H7 (cell line): Measurements from ENCODE around the gene DPAGT1. TPM values are rescaled to one million over a fixed set of nuclear protein-coding genes. Genes with fewer than 3 reads are reported as not detected.
A peak's percentile ranks its signal among the peaks of the same experiment; 100 is the strongest.

Experiments
- DNase-seq: peaks from one replicate; pipeline ENCODE4 v3.0.0; 2012
- H3K27me3 ChIP-seq: 2 replicates; pipeline ENCODE4 v1.6.0; 2011; ENCODE audit warnings: mild to moderate bottlenecking, low read length; ENCODE audit not compliant: control insufficient read depth, insufficient read depth
- H3K36me3 ChIP-seq: replicated peaks from 2 replicates; pipeline ENCODE4 v1.5.1; 2011; ENCODE audit warnings: low read length; ENCODE audit not compliant: control insufficient read depth, insufficient read depth
- H3K4me3 ChIP-seq: 2 replicates; pipeline ENCODE4 v1.5.1; 2011; ENCODE audit warnings: low read depth, mild to moderate bottlenecking, control low read depth, low read length, moderate library complexity; ENCODE audit not compliant: insufficient read depth
- total RNA-seq: library from RNA; depleted of rRNA; stranded (reverse); fragments of >200 nt; shearing (Covaris generic); gene quantifications from 2 replicates; pipeline ENCODE4 v1.2.3, GENCODE V29; 2014

DPAGT1 gene
- total RNA-seq, 1 experiment from 2014 or later = 44.3 TPM

DNA sequence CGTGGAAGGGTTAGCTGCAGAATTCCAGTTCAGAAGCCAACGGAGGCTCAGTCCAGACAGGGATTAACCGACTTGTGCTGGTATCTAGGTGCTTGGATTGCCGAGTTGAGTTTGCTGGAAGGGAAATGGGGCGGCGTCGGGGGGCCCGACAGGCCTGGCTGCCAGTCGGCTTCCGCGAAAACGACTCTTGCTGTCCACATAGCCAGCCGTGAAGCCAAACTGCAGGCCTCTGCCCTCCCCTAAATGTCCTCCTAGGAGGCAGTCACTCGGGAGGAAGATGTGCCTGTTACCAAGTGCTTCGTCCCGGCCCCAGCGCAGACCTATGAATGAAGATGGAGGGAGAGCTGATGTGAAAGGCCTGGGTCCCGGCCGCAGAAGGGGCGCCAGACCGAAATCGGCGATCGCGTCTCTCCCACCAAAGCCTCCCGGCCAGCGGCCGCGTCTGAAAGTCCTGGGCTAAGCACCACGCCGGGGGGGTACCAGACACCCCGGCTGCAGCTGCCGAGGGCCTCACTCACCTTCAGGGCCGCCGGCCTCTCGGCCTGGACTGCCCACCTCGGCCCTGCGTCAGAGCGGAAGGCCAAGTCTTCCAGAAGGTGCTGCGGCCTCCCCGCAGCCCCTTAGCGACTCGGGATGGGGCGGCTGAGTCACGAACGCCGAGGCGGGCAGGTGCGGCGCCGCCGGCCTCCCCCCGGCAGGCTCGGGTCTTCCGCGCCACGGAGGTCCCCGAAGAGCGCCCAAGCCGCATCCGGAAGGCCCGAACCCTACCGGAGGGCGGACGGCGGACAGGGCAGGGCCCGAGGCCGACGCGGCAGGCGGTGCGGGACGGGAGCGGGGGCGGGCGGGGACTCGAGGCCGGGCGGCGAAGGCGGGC, 7.5 kb downstream of the DPAGT1 start:
- DNase-seq = peak; percentile 60
- Histone ChIP-seq H3K4me3 (peak overlapping the region; percentile 98), H3K27me3 (no peaks in the 10 kb centered on the region), H3K36me3 (peaks cover 30% of the 10 kb centered on the region)

DNA sequence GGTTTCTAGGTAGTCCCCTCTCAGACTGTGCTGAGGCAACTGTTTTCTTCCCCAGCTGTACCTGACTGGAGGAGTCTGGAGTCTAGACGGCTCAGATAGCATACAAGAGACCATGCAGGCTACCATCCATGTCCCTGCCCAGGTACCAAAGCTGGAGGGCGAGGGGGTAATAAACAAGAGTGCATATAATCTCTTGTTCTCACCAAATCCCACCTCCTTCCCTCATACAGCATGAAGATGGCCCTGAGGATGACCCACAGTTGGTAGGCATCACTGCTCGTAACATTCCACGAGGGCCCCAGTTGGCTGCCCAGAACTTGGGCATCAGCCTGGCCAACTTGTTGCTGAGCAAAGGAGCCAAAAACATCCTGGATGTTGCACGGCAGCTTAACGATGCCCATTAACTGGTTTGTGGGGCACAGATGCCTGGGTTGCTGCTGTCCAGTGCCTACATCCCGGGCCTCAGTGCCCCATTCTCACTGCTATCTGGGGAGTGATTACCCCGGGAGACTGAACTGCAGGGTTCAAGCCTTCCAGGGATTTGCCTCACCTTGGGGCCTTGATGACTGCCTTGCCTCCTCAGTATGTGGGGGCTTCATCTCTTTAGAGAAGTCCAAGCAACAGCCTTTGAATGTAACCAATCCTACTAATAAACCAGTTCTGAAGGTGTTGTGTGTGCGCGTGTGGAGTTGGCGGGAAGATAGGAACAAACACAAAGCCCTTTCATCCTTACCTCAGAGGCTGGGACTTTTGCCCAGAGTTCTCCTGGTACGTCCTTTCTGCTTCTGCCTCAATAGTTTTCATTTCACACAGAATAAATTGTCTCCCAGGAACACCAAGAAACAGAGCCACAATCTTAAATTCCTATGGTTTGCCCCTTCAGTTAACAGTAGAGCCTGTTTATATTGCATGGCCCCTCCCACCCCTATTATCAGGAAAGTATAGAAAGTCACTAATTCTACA, 8.5 kb downstream of the DPAGT1 start:
- H3K4me3 ChIP-seq = peak overlapping the region; percentile 98
- H3K27me3 ChIP-seq = no peaks in the 10 kb centered on the region
- DNase-seq = no peak
- H3K36me3 ChIP-seq = peaks cover 28% of the 10 kb centered on the region

DNA sequence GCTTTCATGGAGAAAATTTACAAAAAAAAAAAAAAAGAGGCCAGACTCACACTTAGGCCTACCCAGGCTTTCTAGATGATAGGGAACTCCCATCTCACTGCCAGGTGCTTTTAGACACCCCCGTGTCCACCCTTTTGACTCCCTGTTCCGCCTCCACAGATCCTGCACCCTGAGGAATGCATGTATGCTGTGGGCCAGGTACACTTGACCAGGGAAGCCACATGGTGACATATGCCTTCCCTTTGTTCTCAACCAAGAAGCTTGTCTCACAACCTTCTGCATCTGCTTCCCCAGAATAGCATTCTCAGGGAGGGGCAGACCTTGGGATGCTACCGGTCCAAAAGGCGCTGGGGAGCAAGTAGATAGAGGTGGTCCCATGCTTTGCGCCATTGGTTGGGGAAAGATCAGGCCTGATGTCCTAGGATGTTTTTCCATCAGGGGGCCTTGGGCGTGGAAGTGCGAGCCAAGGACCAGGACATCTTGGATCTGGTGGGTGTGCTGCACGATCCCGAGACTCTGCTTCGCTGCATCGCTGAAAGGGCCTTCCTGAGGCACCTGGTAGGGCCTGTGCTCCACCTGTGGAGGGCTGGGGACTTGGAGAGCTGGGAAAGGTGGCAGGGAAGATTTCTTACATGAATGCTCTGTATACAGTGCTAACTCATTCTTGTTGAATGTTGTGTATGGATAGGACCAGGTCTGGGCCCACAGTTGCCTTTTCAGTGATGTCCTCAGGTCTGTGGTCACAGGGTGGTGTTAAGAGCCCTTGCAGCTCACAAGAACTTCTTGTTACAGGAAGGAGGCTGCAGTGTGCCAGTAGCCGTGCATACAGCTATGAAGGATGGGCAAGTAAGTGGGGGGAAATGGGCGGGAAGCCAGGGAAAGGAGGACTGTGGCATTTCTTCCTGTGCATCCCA, 9.4 kb downstream of the DPAGT1 start:
- peaks cover 19% of the 10 kb centered on the region for H3K36me3 ChIP-seq
- DNase-seq = no peak
- H3K4me3 ChIP-seq = peak overlapping the region; percentile 98
- H3K27me3 ChIP-seq = no peaks in the 10 kb centered on the region

DNA sequence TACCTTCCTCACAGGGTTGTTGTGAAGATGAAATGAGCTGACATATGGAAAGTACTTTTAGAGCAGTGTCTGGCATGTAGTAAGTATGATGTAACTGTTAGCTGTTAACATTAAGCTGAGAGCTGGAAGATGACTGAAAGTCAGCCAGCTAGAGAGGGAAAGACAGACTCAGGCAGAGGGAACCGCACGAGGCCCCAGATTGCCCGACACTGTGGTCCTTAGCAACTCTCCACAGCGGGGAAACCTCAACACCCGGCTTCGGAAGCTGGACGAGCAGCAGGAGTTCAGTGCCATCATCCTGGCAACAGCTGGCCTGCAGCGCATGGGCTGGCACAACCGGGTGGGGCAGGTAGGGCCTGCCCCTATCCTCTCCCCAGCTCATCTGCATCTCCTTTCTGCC, 10.5 kb downstream of the DPAGT1 start:
- no peaks in the 10 kb centered on the region for H3K27me3 ChIP-seq
- H3K36me3 ChIP-seq = peaks cover 13% of the 10 kb centered on the region
- no peak for DNase-seq
- no peak overlapping the region for H3K4me3 ChIP-seq

DNA sequence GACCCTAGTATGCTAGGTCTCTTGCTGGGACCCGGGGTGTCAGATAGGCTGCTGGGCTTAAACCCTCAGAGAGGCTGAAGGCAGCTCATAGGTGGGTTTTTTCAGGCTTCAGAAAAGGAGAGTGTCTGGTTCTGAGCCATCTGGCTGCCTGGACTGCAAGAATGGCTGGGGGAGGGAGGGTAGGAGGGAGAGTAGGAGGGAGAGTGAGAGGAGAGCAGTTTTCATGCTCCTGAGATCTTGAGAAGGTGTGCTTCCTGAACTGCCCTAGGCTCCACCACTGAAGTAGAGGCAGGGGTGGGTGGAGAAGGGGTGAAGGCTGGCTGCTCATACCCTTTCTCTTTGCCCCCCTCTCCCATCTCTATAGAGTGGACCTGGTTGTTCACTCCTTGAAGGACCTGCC, 12.3 kb downstream of the DPAGT1 start:
- no peak for DNase-seq
- H3K4me3 ChIP-seq = no peak overlapping the region
- no peaks in the 10 kb centered on the region for H3K27me3 ChIP-seq
- peaks cover 13% of the 10 kb centered on the region for H3K36me3 ChIP-seq

DNA sequence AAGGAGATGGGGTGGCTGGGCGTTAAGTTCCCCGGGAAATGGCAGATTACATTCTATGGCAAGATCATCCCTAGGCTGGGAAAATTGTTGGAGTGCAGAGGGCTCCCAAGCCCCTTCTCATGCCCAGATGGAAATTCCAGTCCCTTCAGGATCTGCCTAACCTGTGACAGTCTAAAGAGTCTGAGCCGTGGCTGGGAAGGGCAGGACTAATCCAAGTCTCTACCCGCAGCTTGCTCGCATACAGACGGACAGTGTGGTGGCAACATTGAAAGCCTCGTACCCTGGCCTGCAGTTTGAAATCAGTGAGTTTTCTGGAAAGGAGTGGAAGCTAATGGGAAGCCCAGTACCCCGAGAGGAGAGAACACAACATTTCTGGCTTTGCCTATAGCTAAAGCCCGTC, 13.2 kb downstream of the DPAGT1 start:
- no peak for DNase-seq
- H3K27me3 ChIP-seq = no peaks in the 10 kb centered on the region
- no peak overlapping the region for H3K4me3 ChIP-seq
- peaks cover 13% of the 10 kb centered on the region for H3K36me3 ChIP-seq

DNA sequence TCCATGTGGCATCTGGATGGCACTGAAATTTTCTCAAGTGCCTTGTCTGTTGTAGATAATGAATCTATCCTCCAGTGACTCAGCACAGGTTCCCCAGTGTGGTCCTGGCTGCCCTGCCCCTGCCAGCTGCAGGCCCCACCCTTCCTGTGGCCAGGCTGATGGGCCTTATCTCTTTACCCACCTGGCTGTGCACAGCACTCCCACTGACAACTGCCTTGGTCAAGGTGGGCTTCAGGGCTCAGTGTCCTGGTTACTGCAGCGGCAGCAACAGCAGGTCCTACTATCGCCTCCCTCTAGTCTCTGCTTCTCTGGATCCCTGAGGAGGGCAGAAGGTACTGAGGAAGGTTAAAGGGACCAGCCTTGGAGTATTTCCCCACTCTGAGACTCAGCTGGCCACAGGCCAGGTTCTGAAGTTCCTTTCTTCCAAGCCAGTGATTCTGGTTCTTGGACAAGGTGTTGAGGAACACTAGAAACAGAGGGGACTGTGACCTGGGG, 13.9 kb downstream of the DPAGT1 start:
- Histone ChIP-seq H3K36me3 (peaks cover 8% of the 10 kb centered on the region), H3K27me3 (no peaks in the 10 kb centered on the region), H3K4me3 (no peak overlapping the region)
- no peak for DNase-seq

DNA sequence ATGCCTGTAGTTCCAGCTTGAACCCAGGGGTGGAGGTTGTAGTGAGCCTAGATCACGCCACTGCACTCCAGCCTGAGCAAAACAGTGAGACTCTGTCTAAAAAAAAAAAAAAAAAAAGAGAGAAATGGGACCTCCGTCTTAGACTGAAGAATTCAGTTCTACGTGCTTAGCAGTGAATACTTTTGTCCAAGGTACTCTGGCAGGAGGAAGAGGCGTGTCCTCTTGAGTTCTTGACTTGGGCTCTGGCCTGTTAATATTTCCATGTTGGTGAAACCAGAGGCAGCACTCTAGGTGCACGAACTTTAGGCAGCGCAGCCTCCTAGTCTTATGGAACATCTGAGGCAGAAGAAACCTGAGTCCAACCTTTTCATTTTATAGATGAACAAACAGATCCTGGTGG, 14.5 kb downstream of the DPAGT1 start:
- no peak for DNase-seq
- no peaks in the 10 kb centered on the region for H3K27me3 ChIP-seq
- no peak overlapping the region for H3K4me3 ChIP-seq
- H3K36me3 ChIP-seq = peaks cover 5% of the 10 kb centered on the region

DNA sequence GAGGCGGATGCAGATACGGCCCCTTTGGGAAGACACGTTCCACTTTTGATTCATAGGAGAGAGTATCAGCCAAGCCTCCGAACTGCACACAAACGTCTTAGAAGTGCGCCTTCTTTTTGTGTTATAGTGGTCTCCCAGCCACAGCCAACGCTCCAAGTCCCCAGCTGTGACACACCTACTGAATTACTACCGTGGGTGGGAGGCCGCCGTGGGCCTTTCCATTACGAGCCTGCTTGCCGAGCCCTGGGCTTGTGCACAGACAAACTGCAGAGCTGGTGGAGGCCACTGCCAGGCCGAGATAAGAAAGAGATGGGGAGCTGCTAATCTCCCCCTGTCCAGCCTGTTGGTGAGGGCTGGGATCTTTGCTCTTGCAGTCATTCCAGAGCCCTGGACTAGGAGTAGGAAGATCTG, 16.2 kb downstream of the DPAGT1 start:
- Histone ChIP-seq H3K36me3 (peaks cover 3% of the 10 kb centered on the region), H3K4me3 (peak overlapping the region; percentile 94), H3K27me3 (no peaks in the 10 kb centered on the region)
- no peak for DNase-seq

DNA sequence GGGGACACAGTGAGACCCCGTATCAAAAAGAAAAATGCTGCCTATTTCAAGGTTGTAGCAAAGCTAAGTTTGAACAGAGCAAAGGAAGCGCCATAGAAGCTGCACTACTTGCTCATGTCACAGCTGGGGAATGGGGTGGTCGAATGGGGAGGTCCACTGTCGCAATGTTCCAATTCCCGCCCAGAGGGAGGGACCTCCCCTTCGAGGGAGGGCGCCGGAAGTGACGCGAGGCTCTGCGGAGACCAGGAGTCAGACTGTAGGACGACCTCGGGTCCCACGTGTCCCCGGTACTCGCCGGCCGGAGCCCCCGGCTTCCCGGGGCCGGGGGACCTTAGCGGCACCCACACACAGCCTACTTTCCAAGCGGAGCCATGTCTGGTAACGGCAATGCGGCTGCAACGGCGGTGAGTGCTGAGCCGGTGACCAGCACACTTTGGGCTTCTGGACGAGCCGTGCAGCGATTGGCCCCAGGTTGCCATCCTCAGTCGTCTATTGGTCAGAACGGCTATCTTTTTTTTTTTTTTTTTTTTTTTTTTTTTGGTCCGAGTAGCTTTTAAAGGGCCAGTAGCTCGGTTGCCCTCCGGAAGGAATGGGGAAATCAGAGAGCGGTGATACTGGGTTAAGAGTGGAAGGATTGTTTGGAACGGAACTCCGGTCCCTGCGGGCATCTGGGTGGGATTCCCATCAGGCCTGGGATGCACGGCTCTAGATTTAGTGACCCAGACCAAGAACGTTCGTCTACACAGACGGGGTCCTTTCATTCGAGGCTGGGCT, 16.8 kb downstream of the DPAGT1 start, which contains the start of gene HMBS:
TSS of gene HMBS (plus strand) at position 219 of the 774 bp plus-strand sequence. CDS start at position 372, 153 bp downstream.
- DNase-seq = peak; percentile 96
- peaks cover 3% of the 10 kb centered on the region for H3K36me3 ChIP-seq
- H3K4me3 ChIP-seq = peak within 1 kb of the TSS; percentile 94
- H3K27me3 ChIP-seq = no peaks in the 10 kb centered on the region

DNA sequence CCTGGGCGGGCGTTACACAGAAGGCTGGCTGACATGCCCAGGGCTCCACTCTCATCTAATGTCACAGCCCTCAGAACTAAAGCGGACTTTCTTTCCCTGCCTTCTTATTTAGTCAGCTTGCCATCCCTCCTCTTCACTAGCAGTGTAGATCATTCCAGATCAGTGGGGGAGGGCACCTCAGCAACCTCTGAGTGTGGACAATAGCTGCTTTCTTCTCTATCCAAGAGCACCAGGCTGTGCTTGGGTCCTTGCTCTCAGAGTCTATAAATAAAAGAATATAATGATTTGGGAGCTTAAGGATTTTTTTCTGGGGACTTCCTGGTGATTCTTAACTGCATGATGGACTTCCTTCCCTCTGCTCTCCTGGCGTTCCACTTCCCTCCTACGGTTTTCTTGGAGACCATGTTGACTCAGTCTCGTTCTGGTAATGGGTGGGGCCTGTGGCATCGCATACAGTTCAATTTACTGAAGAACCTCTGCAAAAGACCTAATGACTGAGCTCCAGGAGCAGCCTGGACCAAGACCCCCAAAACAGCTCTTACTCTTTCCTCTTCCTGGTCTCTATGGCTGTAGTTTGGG, 19.9 kb downstream of the DPAGT1 start:
- no peak for DNase-seq
- H3K36me3 ChIP-seq = peaks cover 17% of the 10 kb centered on the region
- no peaks in the 10 kb centered on the region for H3K27me3 ChIP-seq
- no peak overlapping the region for H3K4me3 ChIP-seq

DNA sequence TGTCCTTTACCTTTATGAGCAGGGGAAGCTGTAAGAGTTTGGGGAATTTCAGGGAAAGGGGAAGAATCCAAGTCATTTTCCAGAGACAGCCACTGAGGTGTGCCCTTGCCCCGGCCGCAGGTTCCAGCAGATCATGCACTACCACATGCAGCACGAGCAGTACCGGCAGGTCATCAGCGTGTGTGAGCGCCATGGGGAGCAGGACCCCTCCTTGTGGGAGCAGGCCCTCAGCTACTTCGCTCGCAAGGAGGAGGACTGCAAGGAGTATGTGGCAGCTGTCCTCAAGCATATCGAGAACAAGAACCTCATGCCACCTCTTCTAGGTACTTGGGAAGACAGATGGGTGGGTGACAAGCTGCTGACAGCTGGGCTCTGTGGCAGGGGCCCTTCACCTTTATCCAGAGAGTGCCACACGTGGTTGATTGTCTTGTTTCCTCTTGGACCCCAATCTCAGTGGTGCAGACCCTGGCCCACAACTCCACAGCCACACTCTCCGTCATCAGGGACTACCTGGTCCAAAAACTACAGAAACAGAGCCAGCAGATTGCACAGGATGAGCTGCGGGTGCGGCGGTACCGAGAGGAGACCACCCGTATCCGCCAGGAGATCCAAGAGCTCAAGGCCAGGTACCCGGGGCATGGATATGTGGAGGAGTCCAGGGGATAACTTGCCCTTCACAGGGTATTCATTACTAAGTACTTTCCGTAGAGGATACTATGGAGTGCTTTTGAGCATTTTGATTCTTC, 22.8 kb downstream of the DPAGT1 start:
- no peaks in the 10 kb centered on the region for H3K27me3 ChIP-seq
- no peak for DNase-seq
- peaks cover 18% of the 10 kb centered on the region for H3K36me3 ChIP-seq
- no peak overlapping the region for H3K4me3 ChIP-seq
